Measurements from ENCODE around the gene PEX5L.

DNA sequence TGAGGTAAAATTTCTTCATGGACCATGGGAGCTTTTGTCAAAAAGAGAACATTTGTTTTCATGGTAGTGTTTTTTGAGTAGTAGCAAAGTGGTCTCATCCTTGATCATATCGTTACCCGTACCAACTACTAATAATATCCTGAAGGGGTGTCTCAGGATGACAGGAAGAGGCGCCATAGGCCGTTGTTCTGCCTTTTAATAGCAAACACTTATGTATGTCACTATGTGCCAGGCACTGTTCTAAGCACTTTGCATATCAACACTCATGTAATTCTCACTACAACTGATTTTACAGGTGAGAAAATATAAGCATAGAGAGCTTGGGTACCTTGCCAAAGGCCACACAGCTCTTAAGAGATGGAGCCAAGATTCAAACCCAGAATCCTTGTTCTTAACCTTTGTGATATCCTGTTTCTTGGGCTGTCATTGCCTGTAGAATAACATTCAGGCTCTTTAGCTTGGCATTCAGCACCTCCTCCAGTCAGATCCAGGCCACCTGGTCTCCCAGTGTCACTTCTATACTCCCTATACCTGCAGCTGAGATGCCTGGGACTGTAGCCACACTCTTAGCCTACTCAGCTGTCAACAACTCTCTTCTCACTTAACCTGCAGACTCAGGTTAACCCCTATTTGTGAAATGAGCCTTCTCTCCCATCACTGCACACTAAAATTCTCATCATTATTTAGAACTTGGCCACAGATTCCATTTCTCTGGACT, 270.2 kb downstream of the PEX5L start:
- TF ChIP-seq, protein P1, sequence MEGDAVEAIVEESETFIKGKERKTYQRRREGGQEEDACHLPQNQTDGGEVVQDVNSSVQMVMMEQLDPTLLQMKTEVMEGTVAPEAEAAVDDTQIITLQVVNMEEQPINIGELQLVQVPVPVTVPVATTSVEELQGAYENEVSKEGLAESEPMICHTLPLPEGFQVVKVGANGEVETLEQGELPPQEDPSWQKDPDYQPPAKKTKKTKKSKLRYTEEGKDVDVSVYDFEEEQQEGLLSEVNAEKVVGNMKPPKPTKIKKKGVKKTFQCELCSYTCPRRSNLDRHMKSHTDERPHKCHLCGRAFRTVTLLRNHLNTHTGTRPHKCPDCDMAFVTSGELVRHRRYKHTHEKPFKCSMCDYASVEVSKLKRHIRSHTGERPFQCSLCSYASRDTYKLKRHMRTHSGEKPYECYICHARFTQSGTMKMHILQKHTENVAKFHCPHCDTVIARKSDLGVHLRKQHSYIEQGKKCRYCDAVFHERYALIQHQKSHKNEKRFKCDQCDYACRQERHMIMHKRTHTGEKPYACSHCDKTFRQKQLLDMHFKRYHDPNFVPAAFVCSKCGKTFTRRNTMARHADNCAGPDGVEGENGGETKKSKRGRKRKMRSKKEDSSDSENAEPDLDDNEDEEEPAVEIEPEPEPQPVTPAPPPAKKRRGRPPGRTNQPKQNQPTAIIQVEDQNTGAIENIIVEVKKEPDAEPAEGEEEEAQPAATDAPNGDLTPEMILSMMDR (IDR thresholded peaks at IDR 0.05; ENCODE audit: insufficient read depth, low read length, poor library complexity, severe bottlenecking) = no peak
- TF ChIP-seq EZH2phosphoT487 (conservative IDR thresholded peaks at IDR 0.05; ENCODE audit: low read length) = no peak
